ENCODE results near the gene RUBCNL. TPM values are rescaled to one million over a fixed set of nuclear protein-coding genes. Genes with fewer than 3 reads are reported as not detected.

RUBCNL gene
- total RNA-seq, 1 experiment from 2014 or later: not detected

DNA sequence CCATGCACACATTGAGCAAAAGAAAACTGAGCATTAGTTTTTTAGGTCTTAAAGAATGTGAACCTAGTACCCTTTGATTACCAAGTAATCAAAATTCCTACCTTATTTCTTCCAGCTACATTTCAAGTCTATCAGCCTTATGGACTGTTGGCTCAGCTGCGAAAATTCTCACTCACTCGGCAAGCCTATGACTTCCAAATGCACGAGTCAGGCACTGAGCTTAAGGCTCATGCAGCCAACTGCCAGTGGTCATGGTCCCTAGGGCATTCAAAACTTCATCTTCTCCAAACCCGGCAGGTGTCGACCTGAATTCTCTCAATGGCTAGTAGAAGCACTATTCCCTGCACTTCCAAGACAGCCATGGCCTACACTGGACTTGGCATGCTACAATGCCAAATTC is 41.2 kb downstream of the RUBCNL start:
- no TSS peak for BruUV-seq (replicated peaks)
- no peak overlapping the region for H3K4me3 ChIP-seq (ENCODE audit: low read depth in 2 of 2, low read length in 2 of 2)
- no peaks in the 10 kb centered on the region for H3K4me1 ChIP-seq (ENCODE audit: control insufficient read depth, insufficient read depth, low read length)
- no peaks in the 10 kb centered on the region for H3K9me3 ChIP-seq (ENCODE audit: control insufficient read depth, insufficient read depth, low read depth, low read length)
- CTCF ChIA-PET: no interaction called here
- TF ChIP-seq TCF7L2 (IDR thresholded peaks at IDR 0.05; ENCODE audit: low read depth, low read length) (no peak), SIN3A (IDR thresholded peaks at IDR 0.05; ENCODE audit: borderline replicate concordance, insufficient read depth, low read depth, low read length) (no peak), POLR2AphosphoS5 (IDR thresholded peaks at IDR 0.05; ENCODE audit: low read depth, low read length) (no peak)
- TF ChIP-seq, protein P1, sequence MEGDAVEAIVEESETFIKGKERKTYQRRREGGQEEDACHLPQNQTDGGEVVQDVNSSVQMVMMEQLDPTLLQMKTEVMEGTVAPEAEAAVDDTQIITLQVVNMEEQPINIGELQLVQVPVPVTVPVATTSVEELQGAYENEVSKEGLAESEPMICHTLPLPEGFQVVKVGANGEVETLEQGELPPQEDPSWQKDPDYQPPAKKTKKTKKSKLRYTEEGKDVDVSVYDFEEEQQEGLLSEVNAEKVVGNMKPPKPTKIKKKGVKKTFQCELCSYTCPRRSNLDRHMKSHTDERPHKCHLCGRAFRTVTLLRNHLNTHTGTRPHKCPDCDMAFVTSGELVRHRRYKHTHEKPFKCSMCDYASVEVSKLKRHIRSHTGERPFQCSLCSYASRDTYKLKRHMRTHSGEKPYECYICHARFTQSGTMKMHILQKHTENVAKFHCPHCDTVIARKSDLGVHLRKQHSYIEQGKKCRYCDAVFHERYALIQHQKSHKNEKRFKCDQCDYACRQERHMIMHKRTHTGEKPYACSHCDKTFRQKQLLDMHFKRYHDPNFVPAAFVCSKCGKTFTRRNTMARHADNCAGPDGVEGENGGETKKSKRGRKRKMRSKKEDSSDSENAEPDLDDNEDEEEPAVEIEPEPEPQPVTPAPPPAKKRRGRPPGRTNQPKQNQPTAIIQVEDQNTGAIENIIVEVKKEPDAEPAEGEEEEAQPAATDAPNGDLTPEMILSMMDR (IDR thresholded peaks at IDR 0.05): no peak
- TF ChIP-seq, protein P2, sequence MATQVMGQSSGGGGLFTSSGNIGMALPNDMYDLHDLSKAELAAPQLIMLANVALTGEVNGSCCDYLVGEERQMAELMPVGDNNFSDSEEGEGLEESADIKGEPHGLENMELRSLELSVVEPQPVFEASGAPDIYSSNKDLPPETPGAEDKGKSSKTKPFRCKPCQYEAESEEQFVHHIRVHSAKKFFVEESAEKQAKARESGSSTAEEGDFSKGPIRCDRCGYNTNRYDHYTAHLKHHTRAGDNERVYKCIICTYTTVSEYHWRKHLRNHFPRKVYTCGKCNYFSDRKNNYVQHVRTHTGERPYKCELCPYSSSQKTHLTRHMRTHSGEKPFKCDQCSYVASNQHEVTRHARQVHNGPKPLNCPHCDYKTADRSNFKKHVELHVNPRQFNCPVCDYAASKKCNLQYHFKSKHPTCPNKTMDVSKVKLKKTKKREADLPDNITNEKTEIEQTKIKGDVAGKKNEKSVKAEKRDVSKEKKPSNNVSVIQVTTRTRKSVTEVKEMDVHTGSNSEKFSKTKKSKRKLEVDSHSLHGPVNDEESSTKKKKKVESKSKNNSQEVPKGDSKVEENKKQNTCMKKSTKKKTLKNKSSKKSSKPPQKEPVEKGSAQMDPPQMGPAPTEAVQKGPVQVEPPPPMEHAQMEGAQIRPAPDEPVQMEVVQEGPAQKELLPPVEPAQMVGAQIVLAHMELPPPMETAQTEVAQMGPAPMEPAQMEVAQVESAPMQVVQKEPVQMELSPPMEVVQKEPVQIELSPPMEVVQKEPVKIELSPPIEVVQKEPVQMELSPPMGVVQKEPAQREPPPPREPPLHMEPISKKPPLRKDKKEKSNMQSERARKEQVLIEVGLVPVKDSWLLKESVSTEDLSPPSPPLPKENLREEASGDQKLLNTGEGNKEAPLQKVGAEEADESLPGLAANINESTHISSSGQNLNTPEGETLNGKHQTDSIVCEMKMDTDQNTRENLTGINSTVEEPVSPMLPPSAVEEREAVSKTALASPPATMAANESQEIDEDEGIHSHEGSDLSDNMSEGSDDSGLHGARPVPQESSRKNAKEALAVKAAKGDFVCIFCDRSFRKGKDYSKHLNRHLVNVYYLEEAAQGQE (IDR thresholded peaks at IDR 0.05; ENCODE audit: insufficient read depth in 1 of 2, low read depth in 2 of 2, low read length in 1 of 2): no peak
- DNase-seq (ENCODE audit: low read depth, low spot score) (no peak), ATAC-seq (no peak)
- intact Hi-C loops (cut with micrococcal nuclease; ENCODE audit: unreplicated experiment) (no loop called here), in situ Hi-C loops (cut with HindIII; ENCODE audit: low pct_unique_long_range_greater_than_20kb, low sequenced_read_pairs) (no loop called here)
- H3K36me3 ChIP-seq (ENCODE audit: control insufficient read depth, insufficient read depth, low read length): no peaks in the 10 kb centered on the region
- POLR2A ChIA-PET: no interaction called here
- H3K27ac ChIP-seq (ENCODE audit: low read length): no peak overlapping the region
- H3K27me3 ChIP-seq (ENCODE audit: control insufficient read depth, insufficient read depth, low read length): no peaks in the 10 kb centered on the region

DNA sequence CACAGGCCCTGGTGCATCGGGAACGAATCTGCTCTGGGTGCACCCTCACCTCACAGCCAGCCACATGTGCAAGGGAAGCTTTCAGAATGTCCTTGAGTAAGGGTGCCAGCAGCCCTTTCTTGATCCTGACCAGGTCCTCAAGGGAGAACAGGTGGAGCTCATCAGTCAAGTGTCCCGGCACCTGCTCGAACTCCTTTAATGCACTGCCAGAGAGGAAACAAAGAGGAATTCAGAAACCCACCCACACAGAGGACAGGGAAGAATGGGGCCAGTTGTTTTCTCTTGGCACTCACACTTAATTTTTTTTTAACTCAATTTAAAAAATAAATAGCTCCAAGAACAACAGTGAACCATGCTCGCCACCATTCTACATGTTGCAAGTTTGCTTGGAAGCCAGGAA is 41.7 kb downstream of the RUBCNL start:
- CTCF ChIA-PET: no interaction called here
- in situ Hi-C loops (cut with HindIII; ENCODE audit: low pct_unique_long_range_greater_than_20kb, low sequenced_read_pairs): no loop called here
- H3K27me3 ChIP-seq (ENCODE audit: control insufficient read depth, insufficient read depth, low read length): no peaks in the 10 kb centered on the region
- no peak for ATAC-seq
- H3K27ac ChIP-seq (ENCODE audit: low read length): no peak overlapping the region
- H3K4me1 ChIP-seq (ENCODE audit: control insufficient read depth, insufficient read depth, low read length): no peaks in the 10 kb centered on the region
- BruUV-seq (replicated peaks): no TSS peak
- no peaks in the 10 kb centered on the region for H3K36me3 ChIP-seq (ENCODE audit: control insufficient read depth, insufficient read depth, low read length)
- intact Hi-C loops (cut with micrococcal nuclease; ENCODE audit: unreplicated experiment): no loop called here
- H3K9me3 ChIP-seq (ENCODE audit: control insufficient read depth, insufficient read depth, low read depth, low read length): no peaks in the 10 kb centered on the region
- H3K4me3 ChIP-seq (ENCODE audit: low read depth in 2 of 2, low read length in 2 of 2): no peak overlapping the region
- POLR2A ChIA-PET: no interaction called here
- DNase-seq (ENCODE audit: low read depth, low spot score): no peak
- no peak for TF ChIP-seq SIN3A (IDR thresholded peaks at IDR 0.05; ENCODE audit: borderline replicate concordance, insufficient read depth, low read depth, low read length)
- TF ChIP-seq, protein P2 (IDR thresholded peaks at IDR 0.05; ENCODE audit: insufficient read depth in 1 of 2, low read depth in 2 of 2, low read length in 1 of 2): no peak
- TF ChIP-seq, protein P1 (IDR thresholded peaks at IDR 0.05): no peak
- no peak for TF ChIP-seq POLR2AphosphoS5 (IDR thresholded peaks at IDR 0.05; ENCODE audit: low read depth, low read length)
- TF ChIP-seq TCF7L2 (IDR thresholded peaks at IDR 0.05; ENCODE audit: low read depth, low read length): no peak

All from Panc1 (cell line).